GM19328 (cell line): ENCODE data around the gene PCNT.
"Not testable (repeated sequence)": the region's sequence is repeated elsewhere in the genome, so short reads cannot be mapped to it uniquely, and the experiment has no call there.

Experiments
- ATAC-seq: cut with Tn5 transposase; IDR thresholded peaks from one replicate; pipeline ENCODE4 v1.9.1; 2021; ENCODE audit warnings: mild to moderate bottlenecking, moderate library complexity; ENCODE audit not compliant: unreplicated experiment

The PCNT gene

GRCh38 chr21:46356494-46357334, 32.8 kb downstream of the PCNT start:
- no peak for ATAC-seq

- ATAC-seq: no peak
Measured at GRCh38 chr21:46357335-46357604, 33.3 kb downstream of the PCNT start.

- no peak for ATAC-seq
Measured at GRCh38 chr21:46357684-46358425, 33.9 kb downstream of the PCNT start.

- no peak for ATAC-seq
Measured at GRCh38 chr21:46361176-46361575, 37.2 kb downstream of the PCNT start.

- ATAC-seq: no peak
Measured at GRCh38 chr21:46361935-46362334, 38.0 kb downstream of the PCNT start.

- ATAC-seq: no peak
Measured at GRCh38 chr21:46362946-46363345, 39.0 kb downstream of the PCNT start.

GRCh38 chr21:46363698-46364097, 39.7 kb downstream of the PCNT start:
- no peak for ATAC-seq

- ATAC-seq: no peak
Measured at GRCh38 chr21:46366091-46366490, 42.1 kb downstream of the PCNT start.

- no peak for ATAC-seq
Measured at GRCh38 chr21:46366561-46366960, 42.6 kb downstream of the PCNT start.

GRCh38 chr21:46366966-46367365, 43.0 kb downstream of the PCNT start:
- ATAC-seq: no peak

- peak; percentile 52 for ATAC-seq
Measured at GRCh38 chr21:46368533-46369285, 44.8 kb downstream of the PCNT start.

GRCh38 chr21:46369520-46370235, 45.7 kb downstream of the PCNT start:
- no peak for ATAC-seq

- no peak for ATAC-seq
Measured at GRCh38 chr21:46371204-46372013, 47.5 kb downstream of the PCNT start.

- no peak for ATAC-seq
Measured at GRCh38 chr21:46372014-46372485, 48.1 kb downstream of the PCNT start.

- ATAC-seq: not testable (repeated sequence)
Measured at GRCh38 chr21:46372947-46373346, 49.0 kb downstream of the PCNT start.

- no peak for ATAC-seq
Measured at GRCh38 chr21:46374761-46375389, 50.9 kb downstream of the PCNT start.

GRCh38 chr21:46375560-46376230, 51.7 kb downstream of the PCNT start:
- ATAC-seq: no peak

GRCh38 chr21:46376231-46376628, 52.3 kb downstream of the PCNT start:
- no peak for ATAC-seq

GRCh38 chr21:46376856-46377453, 53.0 kb downstream of the PCNT start:
- no peak for ATAC-seq
